IMR-90 (cell line): ENCODE measurements around the gene EXOC6B. TPM values are rescaled to one million over a fixed set of nuclear protein-coding genes. Genes with fewer than 3 reads are reported as not detected.

ENCODE experiments used
- ATAC-seq: fragments of 200-7000 bp; cut with Tn5 transposase; 2 replicates; pipeline ENCODE4 v1.9.1; 2020; ENCODE audit warnings: low read depth, mild to moderate bottlenecking, moderate library complexity
- BruUV-seq: library from RNA; stranded (reverse); fragments of 400-500 nt; replicated peaks from 2 replicates; lab custom pipeline; 2021; lab: Mats Ljungman, UMichigan
- CTCF ChIA-PET: fragments of 300-600 bp; formaldehyde crosslinking; extraction: SDS; loops from one replicate; lab custom pipeline; 2021; ENCODE audit warnings: antibody characterized with exemption; lab: Yijun Ruan, JAX
- POLR2A ChIA-PET: fragments of 300-600 bp; sonication (Branson Sonifier 250); formaldehyde crosslinking; loops from one replicate; lab custom pipeline; 2022; ENCODE audit warnings: antibody characterized with exemption; ENCODE audit not compliant: unreplicated experiment; lab: Charles Lee
- DNase-seq: peaks from one replicate; pipeline ENCODE4 v3.0.0; 2013
- H2AFZ ChIP-seq: replicated peaks from 2 replicates; pipeline ENCODE3; 2013; ENCODE audit warnings: low read length, mild to moderate bottlenecking; ENCODE audit not compliant: poor library complexity
- H2AK5ac ChIP-seq: 2 replicates; pipeline ENCODE4 v1.6.1; 2013; ENCODE audit warnings: low read depth, low read length, inconsistent platforms
- H2AK9ac ChIP-seq: replicated peaks from 2 replicates; pipeline ENCODE3; 2013; ENCODE audit warnings: mild to moderate bottlenecking, low read depth, low read length, moderate library complexity; ENCODE audit not compliant: poor library complexity
- H2BK120ac ChIP-seq: 2 replicates; pipeline ENCODE4 v1.6.1; 2013; ENCODE audit warnings: low read depth, low read length, inconsistent platforms
- H2BK15ac ChIP-seq: 3 replicates; pipeline ENCODE4 v1.6.1; 2013; ENCODE audit warnings: low read depth, low read length, inconsistent platforms
- H2BK20ac ChIP-seq: 2 replicates; pipeline ENCODE4 v1.6.1; 2013; ENCODE audit warnings: low read depth, mild to moderate bottlenecking, inconsistent platforms, low read length, moderate library complexity
- H2BK5ac ChIP-seq: 2 replicates; pipeline ENCODE4 v1.6.1; 2013; ENCODE audit warnings: mild to moderate bottlenecking, low read depth, low read length, inconsistent platforms; ENCODE audit not compliant: poor library complexity, severe bottlenecking
- H3K14ac ChIP-seq: replicated peaks from 2 replicates; pipeline ENCODE4 v1.6.1; 2013; ENCODE audit warnings: low read depth, low read length, inconsistent platforms
- H3K18ac ChIP-seq: 2 replicates; pipeline ENCODE4 v1.6.1; 2013; ENCODE audit warnings: low read depth, low read length, control low read depth
- H3K23ac ChIP-seq: 2 replicates; pipeline ENCODE4 v1.6.1; 2013; ENCODE audit warnings: low read depth, low read length, inconsistent platforms
- H3K27ac ChIP-seq: 2 replicates; pipeline ENCODE4 v1.5.1; 2013; ENCODE audit warnings: mild to moderate bottlenecking, control low read depth, low read length; ENCODE audit not compliant: insufficient read depth
- H3K27me3 ChIP-seq: 2 replicates; pipeline ENCODE4 v1.6.1; 2013; ENCODE audit warnings: low read length; ENCODE audit not compliant: control insufficient read depth, insufficient read depth
- H3K36me3 ChIP-seq: 2 replicates; pipeline ENCODE4 v1.6.1; 2013; ENCODE audit warnings: low read length, mixed read lengths; ENCODE audit not compliant: control insufficient read depth, insufficient read depth
- H3K4ac ChIP-seq: 2 replicates; pipeline ENCODE4 v1.6.1; 2013; ENCODE audit warnings: low read depth, low read length, inconsistent platforms
- H3K4me1 ChIP-seq: 2 replicates; pipeline ENCODE4 v1.6.1; 2013; ENCODE audit warnings: low read length, mixed read lengths; ENCODE audit not compliant: control insufficient read depth, insufficient read depth
- H3K4me2 ChIP-seq: 2 replicates; pipeline ENCODE4 v1.6.1; 2013; ENCODE audit warnings: low read depth, mild to moderate bottlenecking, control low read depth, low read length, moderate library complexity
- H3K4me3 ChIP-seq: 2 replicates; pipeline ENCODE4 v1.5.1; 2013; ENCODE audit warnings: low read depth, mild to moderate bottlenecking, control low read depth, low read length, moderate library complexity; ENCODE audit not compliant: insufficient read depth
- H3K56ac ChIP-seq: 2 replicates; pipeline ENCODE4 v1.6.1; 2013; ENCODE audit warnings: low read length, inconsistent platforms; ENCODE audit not compliant: insufficient read depth; ENCODE audit errors: extremely low read depth
- H3K79me1 ChIP-seq, 2 experiments: 2 replicates each; pipeline ENCODE4 v1.6.1; 2013; ENCODE audit warnings: low read length in 2 of 2, inconsistent platforms in 1 of 2, low read depth in 1 of 2
- H3K9ac ChIP-seq: 2 replicates; pipeline ENCODE4 v1.6.1; 2013; ENCODE audit warnings: low read depth, low read length, control low read depth
- H3K9me1 ChIP-seq: 2 replicates; pipeline ENCODE4 v1.6.1; 2013; ENCODE audit warnings: low read length, inconsistent platforms; ENCODE audit not compliant: insufficient read depth
- H3K9me3 ChIP-seq: 2 replicates; pipeline ENCODE4 v1.6.1; 2013; ENCODE audit warnings: low read length; ENCODE audit not compliant: control insufficient read depth, insufficient read depth
- H4K20me1 ChIP-seq: 2 replicates; pipeline ENCODE4 v1.6.1; 2013; ENCODE audit warnings: low read length, inconsistent platforms; ENCODE audit not compliant: insufficient read depth
- H4K5ac ChIP-seq: 2 replicates; pipeline ENCODE4 v1.6.1; 2013; ENCODE audit warnings: mild to moderate bottlenecking, low read depth, low read length, control low read depth
- H4K8ac ChIP-seq, 2 experiments: 2 replicates each; pipeline ENCODE4 v1.6.1; 2013; ENCODE audit warnings: low read depth in 2 of 2, low read length in 2 of 2, control low read depth in 1 of 2, inconsistent platforms in 1 of 2
- H4K91ac ChIP-seq: 2 replicates; pipeline ENCODE4 v1.6.1; 2013; ENCODE audit warnings: low read depth, low read length, inconsistent platforms; ENCODE audit not compliant: insufficient read depth
- ELK1 ChIP-seq: fragments of 150-350 bp; IDR thresholded peaks from 2 replicates; pipeline ENCODE4 v1.6.1; 2016; ENCODE audit warnings: low read depth, mild to moderate bottlenecking, low read length, moderate library complexity, borderline replicate concordance
- MAFK ChIP-seq: IDR thresholded peaks from 2 replicates; pipeline ENCODE4 v1.6.1; 2012; ENCODE audit warnings: low read depth, low read length, improper control_type of control experiment
- NFE2L2 ChIP-seq: fragments of 150-350 bp; IDR thresholded peaks from 2 replicates; pipeline ENCODE4 v1.6.1; 2016; ENCODE audit warnings: low read depth, mild to moderate bottlenecking, low read length
- RAD21 ChIP-seq: IDR thresholded peaks from 2 replicates; pipeline ENCODE4 v1.6.1; 2012; ENCODE audit warnings: low read length, improper control_type of control experiment
- RCOR1 ChIP-seq: IDR thresholded peaks from 2 replicates; pipeline ENCODE4 v1.6.1; 2012; ENCODE audit warnings: mild to moderate bottlenecking, low read length, improper control_type of control experiment; ENCODE audit not compliant: insufficient replicate concordance
- USF2 ChIP-seq: fragments of 150-350 bp; IDR thresholded peaks from 2 replicates; pipeline ENCODE4 v1.6.1; 2017; ENCODE audit warnings: mild to moderate bottlenecking, antibody characterized with exemption, low read length, low read depth
- WGBS, 2 experiments: methylation state at CpG; one replicate each; pipeline versions ENCODE4 v1.1.5 to v1.1.7; 2013; ENCODE audit warnings: missing lambda C conversion rate in 2 of 2; ENCODE audit not compliant: insufficient read length in 1 of 2; ENCODE audit errors: extremely low coverage in 2 of 2; 5-methylcytosine and 5-hydroxymethylcytosine counted together
- dilution Hi-C: fragments of 300-500 bp; cut with HindIII; formaldehyde crosslinking; loops from one replicate; pipeline ENCODE4 v1.14.3; 2018; ENCODE audit warnings: low sequenced_read_pairs; ENCODE audit not compliant: unreplicated experiment
- in situ Hi-C: fragments of 300-500 bp; cut with MboI; formaldehyde crosslinking; loops from 3 replicates; pipeline ENCODE4 v1.14.3; 2019; ENCODE audit warnings: low sequenced_read_pairs, inconsistent platforms, mixed read lengths
- intact Hi-C: fragments of 100-400 bp; cut with micrococcal nuclease; formaldehyde crosslinking; loops from 2 replicates; pipeline ENCODE4 v1.10.0; 2022
- polyA plus RNA-seq, 3 experiments: library from polyadenylated mRNA; depleted of rRNA; stranded (reverse); fragments of >200 nt; gene quantifications; 2 replicates each; pipeline ENCODE4 v1.2.3, GENCODE V29; 2012; ENCODE audit warnings: low replicate concordance in 1 of 3
- total RNA-seq: library from RNA; depleted of rRNA; stranded (reverse); fragments of >200 nt; gene quantifications from 2 replicates; pipeline ENCODE4 v1.2.3, GENCODE V29; 2012

EXOC6B gene
- total and polyA plus RNA-seq, 2 of the 4 experiments (the other 2 are of a cell fraction), result 10.2 to 29.4 TPM

DNA sequence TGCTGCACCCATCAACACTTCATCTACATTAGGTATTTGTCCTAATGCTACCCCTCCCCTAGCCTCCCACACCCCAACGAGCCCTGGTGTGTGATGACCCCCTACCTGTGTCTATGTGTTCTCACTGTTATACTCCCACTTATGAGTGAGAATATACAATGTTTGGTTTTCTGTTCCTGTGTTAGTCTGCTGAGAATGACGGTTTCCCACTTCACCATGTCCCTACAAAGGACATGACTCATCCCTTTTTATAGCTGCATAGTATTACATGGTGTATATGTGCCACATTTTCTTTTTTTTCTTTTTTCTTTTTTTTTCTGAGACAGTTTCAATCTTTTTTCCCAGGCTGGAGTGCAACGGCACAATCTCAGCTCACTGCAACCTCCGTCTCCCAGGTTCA, 394.1 kb downstream of the EXOC6B start:
- H3K36me3 ChIP-seq, result no peaks in the 10 kb centered on the region
- H3K9ac ChIP-seq, result no peak overlapping the region
- no peak overlapping the region for H2BK20ac ChIP-seq
- in situ Hi-C loops, result no loop called here
- no peak for TF ChIP-seq ELK1
- TF ChIP-seq RAD21, result no peak
- TF ChIP-seq USF2, result no peak
- no peak for TF ChIP-seq MAFK
- no peak for TF ChIP-seq NFE2L2
- TF ChIP-seq RCOR1, result no peak
- H3K9me1 ChIP-seq, result no peaks in the 10 kb centered on the region
- H3K79me1 ChIP-seq, result no peaks in the 10 kb centered on the region
- H3K4me3 ChIP-seq, result no peak overlapping the region
- DNase-seq, result no peak
- H3K23ac ChIP-seq, result no peak overlapping the region
- no peak overlapping the region for H4K91ac ChIP-seq
- H2AK9ac ChIP-seq, result no peak overlapping the region
- intact Hi-C loops, result no loop called here
- H3K4me1 ChIP-seq, result no peaks in the 10 kb centered on the region
- no peak overlapping the region for H3K56ac ChIP-seq
- H2BK15ac ChIP-seq, result no peak overlapping the region
- H3K14ac ChIP-seq, result no peak overlapping the region
- H3K27me3 ChIP-seq, result no peaks in the 10 kb centered on the region
- H3K18ac ChIP-seq, result no peak overlapping the region
- no peak overlapping the region for H4K5ac ChIP-seq
- H3K27ac ChIP-seq, result no peak overlapping the region
- H2BK5ac ChIP-seq, result no peak overlapping the region
- H4K8ac ChIP-seq, result no peak overlapping the region
- H3K9me3 ChIP-seq, result no peaks in the 10 kb centered on the region
- no peak overlapping the region for H3K4ac ChIP-seq
- no peak overlapping the region for H3K4me2 ChIP-seq
- H2AFZ ChIP-seq, result no peak overlapping the region
- BruUV-seq, result no TSS peak
- no peak for ATAC-seq
- 100% methylated on average over 1 of the region's 4 CpGs; no CpG with 5 or more reads in 1 of the 2 experiments for WGBS, 2 experiments
- ChIA-PET CTCF (no interaction called here), POLR2A (no interaction called here)
- H2BK120ac ChIP-seq, result no peak overlapping the region
- H4K20me1 ChIP-seq, result no peaks in the 10 kb centered on the region
- dilution Hi-C loops, result no loop called here
- no peak overlapping the region for H2AK5ac ChIP-seq
